Prostate gland (tissue), 2 donors: ENCODE results near the gene TGM2. TPM values are rescaled to one million over a fixed set of nuclear protein-coding genes. Genes with fewer than 3 reads are reported as not detected.

Source experiments
- DNase-seq: peaks from one replicate; pipeline ENCODE4 v3.0.0-alpha.2; 2019; ENCODE audit warnings: low spot score
- H3K27ac ChIP-seq, 2 donors: fragments of 200-600 bp; sonication (generic); 2 replicates each; pipeline ENCODE4 v1.5.1; 2017 to 2019
- H3K27me3 ChIP-seq: fragments of 200-600 bp; sonication (generic); replicated peaks from 2 replicates; pipeline ENCODE4 v1.5.1; 2019; ENCODE audit not compliant: insufficient read depth
- H3K36me3 ChIP-seq, 2 donors: fragments of 200-600 bp; sonication (generic); 1 replicate in 1 of 2; 2 replicates in 1 of 2; pipeline versions ENCODE4 v1.5.1 to v1.8.1; 2017 to 2019
- H3K4me1 ChIP-seq: fragments of 200-600 bp; sonication (generic); replicated peaks from 2 replicates; pipeline ENCODE4 v1.5.1; 2019
- H3K4me3 ChIP-seq, 2 donors: fragments of 200-600 bp; sonication (generic); 2 replicates each; pipeline ENCODE4 v1.5.1; 2017 to 2019
- H3K9me3 ChIP-seq: fragments of 200-600 bp; sonication (generic); 2 replicates; pipeline ENCODE4 v1.5.1; 2017
- CTCF ChIP-seq, 4 experiments: fragments of 200-600 bp in 2 of 4; fragments of 450-650 bp in 2 of 4; sonication (generic) in 2 of 4; IDR thresholded peaks; 1 replicate in 3 of 4; 2 replicates in 1 of 4; pipeline ENCODE4 v1.5.1; 2016 to 2019; ENCODE audit warnings: antibody characterized with exemption in 4 of 4, mild to moderate bottlenecking in 2 of 4, moderate library complexity in 2 of 4
- POLR2A ChIP-seq: fragments of 450-650 bp; IDR thresholded peaks from one replicate; pipeline ENCODE4 v1.6.1; 2016; ENCODE audit warnings: antibody characterized with exemption, mild to moderate bottlenecking
- POLR2AphosphoS5 ChIP-seq: sonication (generic); formaldehyde crosslinking; IDR thresholded peaks from one replicate; pipeline ENCODE4 v1.6.1; 2017; ENCODE audit warnings: antibody characterized with exemption
- WGBS: methylation state at CpG from one replicate; pipeline ENCODE4 v1.1.5; 2018; 5-methylcytosine and 5-hydroxymethylcytosine counted together
- intact Hi-C: fragments of 100-400 bp; cut with DNase I; formaldehyde crosslinking; loops from one replicate; pipeline ENCODE4 v1.14.2; 2022
- total RNA-seq, 2 donors: library from RNA; depleted of rRNA; stranded (reverse); fragments of >200 nt; gene quantifications; one replicate each; pipeline ENCODE4 v1.1.0, GENCODE V29; 2016

Gene TGM2
- total RNA-seq, 2 donors from 2014 or later, result 39.6 to 157 TPM

- intact Hi-C loops, result no loop called here
- no peak overlapping the region for H3K4me3 ChIP-seq
- no peaks in the 10 kb centered on the region for H3K27me3 ChIP-seq
- H3K36me3 ChIP-seq, result no peaks in the 10 kb centered on the region
- TF ChIP-seq CTCF (IDR thresholded peaks at IDR 0.05) (no peak), POLR2A (no peak), POLR2AphosphoS5 (no peak)
- H3K27ac ChIP-seq, result peak overlapping the region; percentile 8 to 32
- 83% methylated on average over 5 of the region's 5 CpGs for whole genome bisulfite sequencing
- H3K9me3 ChIP-seq, result no peaks in the 10 kb centered on the region
- no peak for DNase-seq
- peaks cover 4% of the 10 kb centered on the region for H3K4me1 ChIP-seq
Observed at GRCh38 chr20:38144598-38144973, 20.5 kb downstream of the TGM2 start.

GRCh38 chr20:38143646-38144554, 21.2 kb downstream of the TGM2 start:
- Histone ChIP-seq H3K4me3 (no peak overlapping the region), H3K4me1 (peaks cover 4% of the 10 kb centered on the region), H3K36me3 (no peaks in the 10 kb centered on the region), H3K27me3 (no peaks in the 10 kb centered on the region), H3K9me3 (no peaks in the 10 kb centered on the region), H3K27ac (peak overlapping the region in 1 of 2 donors; percentile 32)
- WGBS, result 66% methylated on average over 16 of the region's 16 CpGs
- TF ChIP-seq CTCF (IDR thresholded peaks at IDR 0.05) (no peak), POLR2A (peak; percentile 7), POLR2AphosphoS5 (no peak)
- intact Hi-C loops, result no loop called here
- no peak for DNase-seq

- no peak for DNase-seq
- Histone ChIP-seq H3K36me3 (no peaks in the 10 kb centered on the region), H3K9me3 (no peaks in the 10 kb centered on the region), H3K27me3 (no peaks in the 10 kb centered on the region), H3K4me3 (no peak overlapping the region), H3K4me1 (peaks cover 4% of the 10 kb centered on the region), H3K27ac (no peak overlapping the region)
- WGBS, result 78% methylated on average over 10 of the region's 10 CpGs
- intact Hi-C loops, result no loop called here
- TF ChIP-seq POLR2AphosphoS5 (no peak), POLR2A (no peak), CTCF (IDR thresholded peaks at IDR 0.05) (no peak)
Observed at GRCh38 chr20:38143238-38143645, 21.8 kb downstream of the TGM2 start.

- no peak overlapping the region for H3K4me3 ChIP-seq
- H3K27me3 ChIP-seq, result no peaks in the 10 kb centered on the region
Observed at GRCh38 chr20:38141889-38142494, 23.1 kb downstream of the TGM2 start.

More at GRCh38 chr20:38141889-38142494, 23.1 kb downstream of the TGM2 start:
- no peak overlapping the region for H3K27ac ChIP-seq
- WGBS, result 96% methylated on average over 16 of the region's 16 CpGs
- H3K36me3 ChIP-seq, result no peaks in the 10 kb centered on the region
- H3K9me3 ChIP-seq, result no peaks in the 10 kb centered on the region
- no peak for TF ChIP-seq POLR2A
- TF ChIP-seq CTCF (IDR thresholded peaks at IDR 0.05), result no peak
- no peak for TF ChIP-seq POLR2AphosphoS5
- DNase-seq, result no peak
- intact Hi-C loops, result no loop called here
- H3K4me1 ChIP-seq, result peaks cover 4% of the 10 kb centered on the region
